ENCODE measurements around the gene GNLY.

DNA sequence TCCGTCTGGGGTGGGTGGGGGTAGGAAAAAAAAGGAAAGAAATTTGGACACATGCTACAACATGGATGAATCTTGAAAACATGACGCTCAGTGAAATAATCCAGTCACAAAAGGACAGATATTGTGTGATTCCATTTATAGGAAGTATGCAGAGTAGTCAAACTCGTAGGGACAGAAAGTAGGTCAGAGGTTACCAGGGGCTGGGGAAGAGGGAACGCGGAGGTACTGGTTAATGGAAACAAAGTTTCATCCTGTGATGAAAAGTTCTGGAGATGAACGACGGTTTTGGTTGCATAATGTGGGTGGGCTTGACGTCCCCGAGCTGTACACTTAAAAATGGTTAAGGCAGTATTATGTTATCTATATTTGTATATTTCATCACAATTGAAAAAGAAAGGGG is 21.7 kb upstream of the GNLY start:
- no peak for TF ChIP-seq EZH2 (IDR thresholded peaks at IDR 0.05; ENCODE audit: borderline replicate concordance)
- TF ChIP-seq, protein P1, sequence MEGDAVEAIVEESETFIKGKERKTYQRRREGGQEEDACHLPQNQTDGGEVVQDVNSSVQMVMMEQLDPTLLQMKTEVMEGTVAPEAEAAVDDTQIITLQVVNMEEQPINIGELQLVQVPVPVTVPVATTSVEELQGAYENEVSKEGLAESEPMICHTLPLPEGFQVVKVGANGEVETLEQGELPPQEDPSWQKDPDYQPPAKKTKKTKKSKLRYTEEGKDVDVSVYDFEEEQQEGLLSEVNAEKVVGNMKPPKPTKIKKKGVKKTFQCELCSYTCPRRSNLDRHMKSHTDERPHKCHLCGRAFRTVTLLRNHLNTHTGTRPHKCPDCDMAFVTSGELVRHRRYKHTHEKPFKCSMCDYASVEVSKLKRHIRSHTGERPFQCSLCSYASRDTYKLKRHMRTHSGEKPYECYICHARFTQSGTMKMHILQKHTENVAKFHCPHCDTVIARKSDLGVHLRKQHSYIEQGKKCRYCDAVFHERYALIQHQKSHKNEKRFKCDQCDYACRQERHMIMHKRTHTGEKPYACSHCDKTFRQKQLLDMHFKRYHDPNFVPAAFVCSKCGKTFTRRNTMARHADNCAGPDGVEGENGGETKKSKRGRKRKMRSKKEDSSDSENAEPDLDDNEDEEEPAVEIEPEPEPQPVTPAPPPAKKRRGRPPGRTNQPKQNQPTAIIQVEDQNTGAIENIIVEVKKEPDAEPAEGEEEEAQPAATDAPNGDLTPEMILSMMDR (IDR thresholded peaks at IDR 0.05; ENCODE audit: poor library complexity), result no peak
- TF ChIP-seq EZH2phosphoT487 (IDR thresholded peaks at IDR 0.05; ENCODE audit: low read depth, severe bottlenecking, unreplicated experiment), result no peak

Measured in hepatocyte (in vitro differentiated cells).